ENCODE measurements around the gene IZUMO2.
"Not testable (repeated sequence)": the region's sequence is repeated elsewhere in the genome, so short reads cannot be mapped to it uniquely, and the experiment has no call there.

Gene IZUMO2

GRCh38 chr19:50184196-50184595 lies 21.1 kb upstream of the IZUMO2 start:
- no peak for DNase-seq (ENCODE audit: low read depth in 2 of 2)

GRCh38 chr19:50181121-50181520 lies 18.0 kb upstream of the IZUMO2 start:
- no peak for DNase-seq (ENCODE audit: low read depth in 2 of 2)

- DNase-seq (ENCODE audit: low read depth in 2 of 2) = no peak
These were observed 15.9 kb upstream of the IZUMO2 start for GRCh38 chr19:50178859-50179537.

- DNase-seq (ENCODE audit: low read depth in 2 of 2) = no peak
These were observed 15.2 kb upstream of the IZUMO2 start for GRCh38 chr19:50178320-50178719.

GRCh38 chr19:50176775-50177174 lies 13.7 kb upstream of the IZUMO2 start:
- DNase-seq (ENCODE audit: low read depth in 2 of 2) = no peak

- DNase-seq (ENCODE audit: low read depth in 2 of 2) = no peak
These were observed 12.8 kb upstream of the IZUMO2 start for GRCh38 chr19:50175924-50176323.

GRCh38 chr19:50174100-50174793 lies 11.2 kb upstream of the IZUMO2 start:
- no peak for DNase-seq (ENCODE audit: low read depth in 2 of 2)

GRCh38 chr19:50173127-50173526 lies 10.0 kb upstream of the IZUMO2 start:
- DNase-seq (ENCODE audit: low read depth in 2 of 2) = no peak

- DNase-seq (ENCODE audit: low read depth in 2 of 2) = no peak
These were observed 9.6 kb upstream of the IZUMO2 start for GRCh38 chr19:50172726-50173125.

GRCh38 chr19:50171752-50172151 lies 8.7 kb upstream of the IZUMO2 start:
- no peak for DNase-seq (ENCODE audit: low read depth in 2 of 2)

GRCh38 chr19:50167314-50167721 lies 4.2 kb upstream of the IZUMO2 start:
- DNase-seq (ENCODE audit: low read depth in 2 of 2) = no peak

- DNase-seq (ENCODE audit: low read depth in 2 of 2) = no peak
These were observed 4.0 kb downstream of the IZUMO2 start for GRCh38 chr19:50159078-50159477.

GRCh38 chr19:50158577-50158976 lies 4.5 kb downstream of the IZUMO2 start:
- DNase-seq (ENCODE audit: low read depth in 2 of 2) = no peak

GRCh38 chr19:50155520-50156109 lies 7.5 kb downstream of the IZUMO2 start:
- DNase-seq (ENCODE audit: low read depth in 2 of 2) = no peak

- DNase-seq (ENCODE audit: low read depth in 2 of 2) = no peak
These were observed 8.6 kb downstream of the IZUMO2 start for GRCh38 chr19:50154529-50154928.

- no peak for DNase-seq (ENCODE audit: low read depth in 2 of 2)
These were observed 10.5 kb downstream of the IZUMO2 start for GRCh38 chr19:50152578-50152977.

- DNase-seq (ENCODE audit: low read depth in 2 of 2) = no peak
These were observed 14.6 kb downstream of the IZUMO2 start for GRCh38 chr19:50148528-50148927.

GRCh38 chr19:50147462-50148423 lies 15.3 kb downstream of the IZUMO2 start:
- peak; percentile 17 to 35 for DNase-seq (ENCODE audit: low read depth in 2 of 2)

- DNase-seq (ENCODE audit: low read depth in 2 of 2) = not testable (repeated sequence)
These were observed 21.2 kb downstream of the IZUMO2 start for GRCh38 chr19:50141921-50142320.

GRCh38 chr19:50140118-50140845 lies 22.8 kb downstream of the IZUMO2 start:
- not testable (repeated sequence) for DNase-seq (ENCODE audit: low read depth in 2 of 2)

Data from stimulated activated CD4-positive, alpha-beta T cell treated with anti-CD3 and anti-CD28 coated beads, Interleukin-1b, Interleukin-23, amount 100 ng/mL, for 1 hour (primary cell).